Chondrocyte (in vitro differentiated cells): ENCODE data around the gene PIGW. TPM values are rescaled to one million over a fixed set of nuclear protein-coding genes. Genes with fewer than 3 reads are reported as not detected.

Experiments
- DNase-seq: peaks from one replicate; pipeline ENCODE4 v3.0.0; 2021; ENCODE audit warnings: mixed read lengths, low spot score
- H3K27ac Mint-ChIP-seq: one replicate; pipeline ENCODE4 v1.8.0; 2021; ENCODE audit warnings: mild to moderate bottlenecking, moderate library complexity, mixed read lengths; ENCODE audit not compliant: unreplicated experiment
- H3K27me3 Mint-ChIP-seq: 2 replicates; pipeline ENCODE4 v1.8.0; 2021; ENCODE audit warnings: low read depth, mixed read lengths
- H3K36me3 Mint-ChIP-seq: 2 replicates; pipeline ENCODE4 v1.8.0; 2021; ENCODE audit warnings: low read depth, mixed read lengths
- H3K4me1 Mint-ChIP-seq: 2 replicates; pipeline ENCODE4 v1.8.0; 2021; ENCODE audit warnings: low read depth, mild to moderate bottlenecking, mixed read lengths
- H3K4me3 Mint-ChIP-seq: one replicate; pipeline ENCODE4 v1.8.0; 2021; ENCODE audit warnings: mild to moderate bottlenecking, moderate library complexity, mixed read lengths; ENCODE audit not compliant: unreplicated experiment
- H3K9me3 Mint-ChIP-seq: 2 replicates; pipeline ENCODE4 v1.8.0; 2021; ENCODE audit warnings: low read depth, mixed read lengths
- CTCF ChIP-seq: fragments of 200-600 bp; sonication (generic); IDR thresholded peaks from 2 replicates; pipeline ENCODE4 v1.5.0; 2021; ENCODE audit warnings: antibody characterized with exemption, mild to moderate bottlenecking, moderate library complexity
- total RNA-seq: library from RNA; stranded (reverse); gene quantifications from 3 replicates; pipeline ENCODE4 v1.2.1, GENCODE V29; 2021

PIGW gene
- total RNA-seq, 1 donor from 2014 or later, result 10.5 TPM

GRCh38 chr17:36527621-36528250, 7.1 kb upstream of the PIGW start:
- no peak overlapping the region for H3K27ac Mint-ChIP-seq
- no peaks in the 10 kb centered on the region for H3K9me3 Mint-ChIP-seq
- peaks cover 6% of the 10 kb centered on the region for H3K4me1 Mint-ChIP-seq
- no peaks in the 10 kb centered on the region for H3K27me3 Mint-ChIP-seq
- H3K4me3 Mint-ChIP-seq, result no peak overlapping the region
- H3K36me3 Mint-ChIP-seq, result peaks cover 28% of the 10 kb centered on the region
- no peak for TF ChIP-seq CTCF
- no peak for DNase-seq

DNA sequence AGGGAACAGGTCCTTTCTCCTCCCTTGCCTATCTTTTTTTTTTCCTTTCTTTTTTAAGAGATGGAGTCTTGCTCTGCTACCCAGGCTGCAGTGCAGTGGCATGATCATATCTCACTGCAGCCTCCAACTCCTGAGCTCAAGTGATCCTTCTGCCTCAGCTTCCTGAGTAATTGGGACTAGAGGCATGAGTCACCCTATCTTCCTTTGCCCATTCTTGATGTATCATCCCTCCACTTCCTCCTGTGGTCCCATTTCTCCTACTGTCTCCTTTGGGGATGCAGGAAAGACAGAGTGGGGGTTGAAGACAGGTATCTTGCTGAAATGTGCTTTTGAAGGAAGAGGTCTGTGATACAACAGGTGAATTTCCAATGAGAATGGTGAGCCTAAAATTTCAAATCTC, 5.7 kb upstream of the PIGW start:
- peaks cover 14% of the 10 kb centered on the region for H3K4me1 Mint-ChIP-seq
- H3K36me3 Mint-ChIP-seq, result peaks cover 26% of the 10 kb centered on the region

DNA sequence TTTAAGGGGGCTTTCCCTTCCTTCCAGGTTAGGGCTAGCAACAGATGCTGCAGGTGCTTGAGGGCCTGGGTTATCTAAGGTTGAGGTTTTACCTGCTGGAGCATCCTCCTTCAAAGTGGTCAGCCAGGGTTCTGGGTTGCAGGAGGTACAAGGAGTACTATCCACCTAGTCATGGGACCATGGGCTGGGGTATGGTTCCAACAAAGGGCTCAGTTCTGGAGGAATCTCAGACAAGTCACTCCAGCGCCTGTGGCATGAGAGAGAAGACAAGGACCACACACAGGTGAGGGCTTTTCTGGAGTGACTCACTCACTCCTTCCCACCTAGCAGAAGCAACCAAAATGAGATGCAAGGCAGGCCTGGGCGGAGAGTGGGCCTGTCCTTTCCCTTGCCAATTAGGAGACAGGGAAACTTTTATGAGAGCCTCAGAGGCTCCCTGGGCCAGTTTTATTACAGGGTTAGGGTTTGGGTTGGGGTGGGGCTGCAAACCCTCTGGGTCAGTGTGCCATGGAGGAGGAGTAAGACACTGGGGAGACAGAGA, 2.3 kb upstream of the PIGW start:
- Mint-ChIP-seq H3K27ac (no peak overlapping the region), H3K27me3 (no peaks in the 10 kb centered on the region), H3K4me3 (no peak overlapping the region), H3K4me1 (peaks cover 17% of the 10 kb centered on the region), H3K9me3 (no peaks in the 10 kb centered on the region), H3K36me3 (peaks cover 11% of the 10 kb centered on the region)
- no peak for TF ChIP-seq CTCF
- DNase-seq, result no peak

More for the DNA sequence above, 5.7 kb upstream of the PIGW start:
- no peaks in the 10 kb centered on the region for H3K9me3 Mint-ChIP-seq
- TF ChIP-seq CTCF, result no peak
- H3K27me3 Mint-ChIP-seq, result no peaks in the 10 kb centered on the region
- no peak overlapping the region for H3K4me3 Mint-ChIP-seq
- H3K27ac Mint-ChIP-seq, result no peak overlapping the region
- no peak for DNase-seq

- H3K4me3 Mint-ChIP-seq, result peak overlapping the region; percentile 97
- H3K36me3 Mint-ChIP-seq, result peaks cover 6% of the 10 kb centered on the region
- H3K27ac Mint-ChIP-seq, result peak overlapping the region; percentile 99
- peaks cover 17% of the 10 kb centered on the region for H3K4me1 Mint-ChIP-seq
- no peak for DNase-seq
- no peaks in the 10 kb centered on the region for H3K27me3 Mint-ChIP-seq
- peak; percentile 84 for TF ChIP-seq CTCF
- no peaks in the 10 kb centered on the region for H3K9me3 Mint-ChIP-seq
These were observed 600 bp upstream of the PIGW start for GRCh38 chr17:36533935-36534839.

GRCh38 chr17:36535669-36536081, 888 bp downstream of the PIGW start:
- no peak for DNase-seq
- Mint-ChIP-seq H3K27me3 (no peaks in the 10 kb centered on the region), H3K4me1 (peaks cover 17% of the 10 kb centered on the region), H3K36me3 (peaks cover 5% of the 10 kb centered on the region), H3K4me3 (peak overlapping the region; percentile 97), H3K9me3 (no peaks in the 10 kb centered on the region), H3K27ac (peak overlapping the region; percentile 99)
- peak; percentile 8 for TF ChIP-seq CTCF
